ENCODE measurements around the gene CDT1. TPM values are rescaled to one million over a fixed set of nuclear protein-coding genes. Genes with fewer than 3 reads are reported as not detected.

CDT1 gene
- total and polyA plus RNA-seq, 10 of the 15 experiments (the other 5 are each of a cell fraction or from before 2014, with no cell fraction given) = 0.50 to 87.6 (median 8.8) TPM

DNA sequence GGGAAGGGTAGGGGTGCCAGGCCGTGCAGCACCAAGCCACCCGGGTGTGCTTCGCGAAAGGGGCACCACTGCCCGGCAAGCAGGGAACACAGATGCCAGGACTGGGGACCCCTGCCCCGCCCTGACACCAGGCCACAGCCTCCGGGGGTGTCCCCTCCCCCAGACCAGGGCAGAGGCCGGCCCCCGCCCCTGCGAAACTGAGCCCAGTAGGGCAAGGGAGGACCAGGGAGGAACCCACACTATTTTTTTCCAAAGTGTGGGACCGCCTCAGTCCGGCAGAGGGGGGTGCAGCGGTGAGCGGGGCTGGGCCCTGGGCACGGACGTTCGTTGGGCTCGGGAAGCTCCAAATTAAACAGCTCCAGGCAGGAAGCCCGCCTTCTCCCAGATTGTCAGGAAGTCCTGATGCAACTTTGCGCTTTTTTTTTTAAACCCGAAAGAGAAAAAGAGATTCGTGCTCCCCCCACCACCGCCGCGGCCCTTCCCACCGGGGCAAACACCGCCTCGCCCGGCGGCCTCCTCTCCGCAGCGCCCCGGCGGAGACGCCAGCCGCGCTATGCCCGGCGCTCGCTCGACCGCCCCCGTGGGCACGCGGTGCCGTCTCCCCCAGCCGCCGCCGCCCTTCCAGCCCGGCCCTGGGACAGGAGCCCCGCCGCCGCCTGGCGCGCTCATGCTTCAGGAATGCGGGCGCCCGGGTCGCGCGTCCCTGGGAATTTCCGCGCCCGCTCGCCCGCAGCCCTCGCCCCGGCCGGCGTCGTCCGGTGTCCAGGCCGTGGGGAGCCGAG lies 19.3 kb upstream of the CDT1 start:
- in situ Hi-C loops (cut with MboI) = loop anchor here (10.0 kb wide), 1 partner anchor 329 kb away; the partner anchor contains the start of gene ZFPM1
- no peak for TF ChIP-seq IRF4 (IDR thresholded peaks at IDR 0.05; ENCODE audit: low read depth, low read length)
- no peak for TF ChIP-seq ZZZ3 (IDR thresholded peaks at IDR 0.05; ENCODE audit: control insufficient read depth, insufficient read length, low read depth)
- no peak for TF ChIP-seq CBFB (IDR thresholded peaks at IDR 0.05; ENCODE audit: low read depth)
- TF ChIP-seq POU2F2 (IDR thresholded peaks at IDR 0.05; ENCODE audit: borderline replicate concordance, low read depth, low read length) = no peak
- TF ChIP-seq, protein P1, sequence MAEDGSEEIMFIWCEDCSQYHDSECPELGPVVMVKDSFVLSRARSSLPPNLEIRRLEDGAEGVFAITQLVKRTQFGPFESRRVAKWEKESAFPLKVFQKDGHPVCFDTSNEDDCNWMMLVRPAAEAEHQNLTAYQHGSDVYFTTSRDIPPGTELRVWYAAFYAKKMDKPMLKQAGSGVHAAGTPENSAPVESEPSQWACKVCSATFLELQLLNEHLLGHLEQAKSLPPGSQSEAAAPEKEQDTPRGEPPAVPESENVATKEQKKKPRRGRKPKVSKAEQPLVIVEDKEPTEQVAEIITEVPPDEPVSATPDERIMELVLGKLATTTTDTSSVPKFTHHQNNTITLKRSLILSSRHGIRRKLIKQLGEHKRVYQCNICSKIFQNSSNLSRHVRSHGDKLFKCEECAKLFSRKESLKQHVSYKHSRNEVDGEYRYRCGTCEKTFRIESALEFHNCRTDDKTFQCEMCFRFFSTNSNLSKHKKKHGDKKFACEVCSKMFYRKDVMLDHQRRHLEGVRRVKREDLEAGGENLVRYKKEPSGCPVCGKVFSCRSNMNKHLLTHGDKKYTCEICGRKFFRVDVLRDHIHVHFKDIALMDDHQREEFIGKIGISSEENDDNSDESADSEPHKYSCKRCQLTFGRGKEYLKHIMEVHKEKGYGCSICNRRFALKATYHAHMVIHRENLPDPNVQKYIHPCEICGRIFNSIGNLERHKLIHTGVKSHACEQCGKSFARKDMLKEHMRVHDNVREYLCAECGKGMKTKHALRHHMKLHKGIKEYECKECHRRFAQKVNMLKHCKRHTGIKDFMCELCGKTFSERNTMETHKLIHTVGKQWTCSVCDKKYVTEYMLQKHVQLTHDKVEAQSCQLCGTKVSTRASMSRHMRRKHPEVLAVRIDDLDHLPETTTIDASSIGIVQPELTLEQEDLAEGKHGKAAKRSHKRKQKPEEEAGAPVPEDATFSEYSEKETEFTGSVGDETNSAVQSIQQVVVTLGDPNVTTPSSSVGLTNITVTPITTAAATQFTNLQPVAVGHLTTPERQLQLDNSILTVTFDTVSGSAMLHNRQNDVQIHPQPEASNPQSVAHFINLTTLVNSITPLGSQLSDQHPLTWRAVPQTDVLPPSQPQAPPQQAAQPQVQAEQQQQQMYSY (CRISPR knock-in tag; IDR thresholded peaks at IDR 0.05) = no peak
- TF ChIP-seq MEF2B (IDR thresholded peaks at IDR 0.05; ENCODE audit: partially characterized antibody, poor library complexity, severe bottlenecking) = no peak
- TF ChIP-seq CBX5 (IDR thresholded peaks at IDR 0.05; ENCODE audit: low read depth) = 0 out of 2 replicates have a peak, but pooled peaks have one; percentile 10
- TF ChIP-seq KAT2A (conservative IDR thresholded peaks at IDR 0.05; ENCODE audit: control insufficient read depth, low read depth, low read length) = no peak
- peak; percentile 52; the same call in 1 of the 2 replicates for TF ChIP-seq ZNF384 (IDR thresholded peaks at IDR 0.05; ENCODE audit: borderline replicate concordance, low read depth, low read length)
- TF ChIP-seq SREBF2 (IDR thresholded peaks at IDR 0.05; ENCODE audit: low read length) = no peak
- TF ChIP-seq, protein P2, sequence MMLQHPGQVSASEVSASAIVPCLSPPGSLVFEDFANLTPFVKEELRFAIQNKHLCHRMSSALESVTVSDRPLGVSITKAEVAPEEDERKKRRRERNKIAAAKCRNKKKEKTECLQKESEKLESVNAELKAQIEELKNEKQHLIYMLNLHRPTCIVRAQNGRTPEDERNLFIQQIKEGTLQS (IDR thresholded peaks at IDR 0.05; ENCODE audit: borderline replicate concordance, extremely low read depth, low read depth, low read length) = no peak
- TF ChIP-seq, protein P3, sequence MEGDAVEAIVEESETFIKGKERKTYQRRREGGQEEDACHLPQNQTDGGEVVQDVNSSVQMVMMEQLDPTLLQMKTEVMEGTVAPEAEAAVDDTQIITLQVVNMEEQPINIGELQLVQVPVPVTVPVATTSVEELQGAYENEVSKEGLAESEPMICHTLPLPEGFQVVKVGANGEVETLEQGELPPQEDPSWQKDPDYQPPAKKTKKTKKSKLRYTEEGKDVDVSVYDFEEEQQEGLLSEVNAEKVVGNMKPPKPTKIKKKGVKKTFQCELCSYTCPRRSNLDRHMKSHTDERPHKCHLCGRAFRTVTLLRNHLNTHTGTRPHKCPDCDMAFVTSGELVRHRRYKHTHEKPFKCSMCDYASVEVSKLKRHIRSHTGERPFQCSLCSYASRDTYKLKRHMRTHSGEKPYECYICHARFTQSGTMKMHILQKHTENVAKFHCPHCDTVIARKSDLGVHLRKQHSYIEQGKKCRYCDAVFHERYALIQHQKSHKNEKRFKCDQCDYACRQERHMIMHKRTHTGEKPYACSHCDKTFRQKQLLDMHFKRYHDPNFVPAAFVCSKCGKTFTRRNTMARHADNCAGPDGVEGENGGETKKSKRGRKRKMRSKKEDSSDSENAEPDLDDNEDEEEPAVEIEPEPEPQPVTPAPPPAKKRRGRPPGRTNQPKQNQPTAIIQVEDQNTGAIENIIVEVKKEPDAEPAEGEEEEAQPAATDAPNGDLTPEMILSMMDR (IDR thresholded peaks at IDR 0.05 in 2 of 3, conservative IDR thresholded peaks at IDR 0.05 in 1 of 3; ENCODE audit: control insufficient read depth in 2 of 3, extremely low read depth in 1 of 3, insufficient read depth in 1 of 3, low read depth in 3 of 3, low read length in 3 of 3) = peak; percentile 45 to 64 (median 49)
- peak; percentile 31; the same call in 1 of the 2 replicates for TF ChIP-seq SMC3 (IDR thresholded peaks at IDR 0.05; ENCODE audit: borderline replicate concordance, low read length)
- TF ChIP-seq ASH2L (IDR thresholded peaks at IDR 0.05; ENCODE audit: borderline replicate concordance, low read depth) = no peak
- no peak for TF ChIP-seq ZBED1 (IDR thresholded peaks at IDR 0.05; ENCODE audit: borderline replicate concordance)
- no peak for TF ChIP-seq CREM (IDR thresholded peaks at IDR 0.05; ENCODE audit: low read depth)

More for the DNA sequence above, 19.3 kb upstream of the CDT1 start:
- Histone ChIP-seq H3K4me2 (ENCODE audit: control insufficient read depth, insufficient read depth) (peak overlapping the region; percentile 99), H3K4me1 (ENCODE audit: control insufficient read depth, insufficient read depth, low read length) (peaks cover 28% of the 10 kb centered on the region), H3K27ac (ENCODE audit: control insufficient read depth, insufficient read depth) (peak overlapping the region; percentile 75), H3K9ac (ENCODE audit: control insufficient read depth, insufficient read depth, low read length) (peak overlapping the region; percentile 90), H3K27me3 (replicated peaks in 1 of 2; ENCODE audit: control insufficient read depth in 2 of 2, insufficient read depth in 2 of 2, low read length in 1 of 2) (no peaks in the 10 kb centered on the region), H3K4me3 (peak overlapping the region; percentile 80), H3K79me2 (ENCODE audit: control insufficient read depth, insufficient read depth, low read length) (peaks cover 61% of the 10 kb centered on the region), H4K20me1 (ENCODE audit: control insufficient read depth, insufficient read depth) (no peaks in the 10 kb centered on the region; the same call in 1 of the 2 replicates), H3K36me3 (ENCODE audit: control insufficient read depth in 2 of 2, insufficient read depth in 2 of 2, low read length in 1 of 2) (no peaks in the 10 kb centered on the region), H2AFZ (ENCODE audit: control insufficient read depth, low read depth, low read length) (peak overlapping the region; percentile 14), H3K9me3 (replicated peaks; ENCODE audit: control insufficient read depth, insufficient read depth, low read length) (no peaks in the 10 kb centered on the region)
- DNase-seq (ENCODE audit: low read depth, low spot score) (no peak), ATAC-seq (peak; percentile 57), FAIRE-seq (no peak)
- BruUV-seq (replicated peaks) = no TSS peak
- intact Hi-C loops (cut with micrococcal nuclease; ENCODE audit: unreplicated experiment) = loop anchor here (2.0 kb wide), 2 partner anchors 39 to 47 kb away; no protein-coding TSS in a partner anchor
- POLR2A ChIA-PET = interaction anchor here (0.9 to 4.0 kb wide), 5 partner anchors 10 to 194 kb away, joined by 3 to 30 read pairs (median 3); partner anchors contain the start of gene APRT
- CTCF ChIA-PET = interaction anchor here (0.7 to 2.5 kb wide), 7 partner anchors 12 to 1027 kb away, joined by 3 to 24 read pairs (median 3); partner anchors contain the start of gene APRT
- RAD21 ChIA-PET (ENCODE audit: unreplicated experiment) = interaction anchor here (0.5 to 6.7 kb wide), 12 partner anchors 8 to 433 kb away, joined by 3 to 50 read pairs (median 4); partner anchors contain the start of genes APRT and ZNF778
- SMC1A ChIA-PET (ENCODE audit: uncharacterized antibody, unreplicated experiment) = interaction anchor here (1.0 to 2.1 kb wide), 8 partner anchors 13 to 421 kb away, joined by 3 to 7 read pairs (median 4); no protein-coding TSS in a partner anchor
- under 1% methylated on average over 64 of the region's 74 CpGs for WGBS (ENCODE audit: insufficient coverage, insufficient replicate concordance, low lambda C conversion rate, missing lambda C conversion rate)
